ENCODE results near the gene SOS2.

Gene SOS2

DNA sequence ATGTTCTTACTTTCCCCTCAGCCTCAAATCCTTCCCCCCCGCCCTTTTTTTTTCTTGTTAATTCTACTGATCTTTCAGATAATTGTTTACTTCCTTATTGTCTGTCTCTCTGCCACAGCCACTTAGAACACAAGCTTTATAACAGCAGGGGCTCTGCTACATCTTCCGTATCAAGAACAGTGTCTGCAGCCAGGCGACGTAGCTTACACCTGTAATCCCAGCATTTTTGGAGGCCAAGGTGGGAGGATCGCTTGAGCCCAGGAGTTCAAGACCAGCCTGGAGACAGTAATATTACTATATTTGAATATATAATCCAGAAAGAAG, 5.4 kb downstream of the SOS2 start:
- Histone ChIP-seq H3K27me3 (replicated peaks; ENCODE audit: insufficient read depth, low read length) (no peaks in the 10 kb centered on the region), H3K4me1 (ENCODE audit: low read length) (peaks cover 3% of the 10 kb centered on the region; the same call in 1 of the 2 replicates), H4K20me1 (ENCODE audit: insufficient read depth, low read length) (no peaks in the 10 kb centered on the region), H3K9ac (ENCODE audit: low read length) (no peak overlapping the region), H3K79me2 (ENCODE audit: low read length) (peaks cover 43% of the 10 kb centered on the region), H3K4me2 (ENCODE audit: low read depth, low read length) (no peak overlapping the region), H3K9me3 (replicated peaks; ENCODE audit: insufficient read depth, low read length) (no peaks in the 10 kb centered on the region), H3K27ac (ENCODE audit: low read length) (no peak overlapping the region), H3K4me3 (ENCODE audit: low read length) (no peak overlapping the region), H2AFZ (ENCODE audit: low read length) (no peak overlapping the region), H3K36me3 (replicated peaks; ENCODE audit: insufficient read depth, low read length) (no peaks in the 10 kb centered on the region), H3F3A (ENCODE audit: insufficient read depth, low read length) (no peaks in the 10 kb centered on the region), H3K9me2 (replicated peaks; ENCODE audit: insufficient read depth, low read length) (no peaks in the 10 kb centered on the region)
- no peak for DNase-seq
- TF ChIP-seq EZH2phosphoT487 (IDR thresholded peaks at IDR 0.05; ENCODE audit: low read length), result no peak
- TF ChIP-seq, protein P1, sequence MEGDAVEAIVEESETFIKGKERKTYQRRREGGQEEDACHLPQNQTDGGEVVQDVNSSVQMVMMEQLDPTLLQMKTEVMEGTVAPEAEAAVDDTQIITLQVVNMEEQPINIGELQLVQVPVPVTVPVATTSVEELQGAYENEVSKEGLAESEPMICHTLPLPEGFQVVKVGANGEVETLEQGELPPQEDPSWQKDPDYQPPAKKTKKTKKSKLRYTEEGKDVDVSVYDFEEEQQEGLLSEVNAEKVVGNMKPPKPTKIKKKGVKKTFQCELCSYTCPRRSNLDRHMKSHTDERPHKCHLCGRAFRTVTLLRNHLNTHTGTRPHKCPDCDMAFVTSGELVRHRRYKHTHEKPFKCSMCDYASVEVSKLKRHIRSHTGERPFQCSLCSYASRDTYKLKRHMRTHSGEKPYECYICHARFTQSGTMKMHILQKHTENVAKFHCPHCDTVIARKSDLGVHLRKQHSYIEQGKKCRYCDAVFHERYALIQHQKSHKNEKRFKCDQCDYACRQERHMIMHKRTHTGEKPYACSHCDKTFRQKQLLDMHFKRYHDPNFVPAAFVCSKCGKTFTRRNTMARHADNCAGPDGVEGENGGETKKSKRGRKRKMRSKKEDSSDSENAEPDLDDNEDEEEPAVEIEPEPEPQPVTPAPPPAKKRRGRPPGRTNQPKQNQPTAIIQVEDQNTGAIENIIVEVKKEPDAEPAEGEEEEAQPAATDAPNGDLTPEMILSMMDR (IDR thresholded peaks at IDR 0.05; ENCODE audit: low read length), result no peak
- no peak for TF ChIP-seq EZH2 (optimal IDR thresholded peaks at IDR 0.05; ENCODE audit: low read depth, low read length)

DNA sequence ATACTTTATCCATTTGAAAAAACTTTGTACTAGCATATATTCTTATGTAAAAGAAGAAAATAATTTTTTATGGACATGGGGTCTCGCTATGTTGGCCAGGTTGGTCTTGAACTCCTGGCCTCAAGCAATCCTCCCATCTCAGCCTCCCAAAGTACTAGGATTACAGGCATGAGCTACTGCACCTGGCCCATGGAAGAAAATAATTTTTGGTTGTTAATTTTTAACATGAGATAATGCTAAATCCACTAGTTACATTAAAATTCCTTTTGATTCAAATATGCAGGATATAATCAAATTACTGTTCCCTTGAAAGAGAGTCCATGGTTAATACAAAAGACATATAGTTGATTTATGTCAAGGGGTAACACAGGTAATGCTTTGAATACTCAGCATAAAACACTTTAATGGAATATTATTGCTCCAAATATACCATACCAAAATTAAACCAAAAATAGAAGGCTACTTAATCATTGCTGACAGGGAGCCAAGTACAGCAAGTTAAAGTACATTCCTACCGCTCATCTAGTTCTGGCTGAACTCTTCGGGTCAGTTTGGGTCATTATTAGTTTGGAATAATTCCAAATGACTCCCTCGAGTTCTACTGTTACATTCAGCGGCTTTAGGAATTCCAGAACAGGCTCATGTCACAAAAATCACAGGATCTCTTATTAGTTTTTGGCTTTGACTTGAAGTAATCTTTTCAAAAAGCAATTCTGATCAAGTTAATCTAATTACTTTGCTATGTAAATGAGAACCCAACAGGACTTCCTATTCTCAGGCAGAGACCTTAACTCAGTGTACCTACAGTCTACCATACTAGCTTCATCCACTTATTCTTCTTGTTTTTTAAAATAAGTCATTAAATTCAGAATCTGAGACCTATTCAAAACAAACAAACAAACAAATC, 6.1 kb downstream of the SOS2 start:
- no peak for TF ChIP-seq EZH2phosphoT487 (IDR thresholded peaks at IDR 0.05; ENCODE audit: low read length)
- TF ChIP-seq EZH2 (optimal IDR thresholded peaks at IDR 0.05; ENCODE audit: low read depth, low read length), result no peak
- TF ChIP-seq, protein P1 (IDR thresholded peaks at IDR 0.05; ENCODE audit: low read length), result no peak
- H2AFZ ChIP-seq (ENCODE audit: low read length), result no peak overlapping the region
- no peaks in the 10 kb centered on the region for H4K20me1 ChIP-seq (ENCODE audit: insufficient read depth, low read length)
- H3K36me3 ChIP-seq (replicated peaks; ENCODE audit: insufficient read depth, low read length), result no peaks in the 10 kb centered on the region
- H3K27me3 ChIP-seq (replicated peaks; ENCODE audit: insufficient read depth, low read length), result no peaks in the 10 kb centered on the region
- peaks cover 40% of the 10 kb centered on the region for H3K79me2 ChIP-seq (ENCODE audit: low read length)
- H3K4me2 ChIP-seq (ENCODE audit: low read depth, low read length), result no peak overlapping the region
- H3F3A ChIP-seq (ENCODE audit: insufficient read depth, low read length), result no peaks in the 10 kb centered on the region
- H3K27ac ChIP-seq (ENCODE audit: low read length), result no peak overlapping the region
- H3K9me3 ChIP-seq (replicated peaks; ENCODE audit: insufficient read depth, low read length), result no peaks in the 10 kb centered on the region
- H3K4me1 ChIP-seq (ENCODE audit: low read length), result peaks cover 3% of the 10 kb centered on the region; the same call in 1 of the 2 replicates
- no peak for DNase-seq
- no peak overlapping the region for H3K4me3 ChIP-seq (ENCODE audit: low read length)
- no peaks in the 10 kb centered on the region for H3K9me2 ChIP-seq (replicated peaks; ENCODE audit: insufficient read depth, low read length)
- H3K9ac ChIP-seq (ENCODE audit: low read length), result no peak overlapping the region

GRCh38 chr14:50222055-50222613, 9.2 kb downstream of the SOS2 start:
- Histone ChIP-seq H3K36me3 (replicated peaks; ENCODE audit: insufficient read depth, low read length) (no peaks in the 10 kb centered on the region), H3K27me3 (replicated peaks; ENCODE audit: insufficient read depth, low read length) (no peaks in the 10 kb centered on the region), H3K4me2 (ENCODE audit: low read depth, low read length) (no peak overlapping the region), H3K4me3 (ENCODE audit: low read length) (no peak overlapping the region), H2AFZ (ENCODE audit: low read length) (no peak overlapping the region), H3K9ac (ENCODE audit: low read length) (no peak overlapping the region), H3K9me3 (replicated peaks; ENCODE audit: insufficient read depth, low read length) (no peaks in the 10 kb centered on the region), H3K4me1 (ENCODE audit: low read length) (no peaks in the 10 kb centered on the region), H3K27ac (ENCODE audit: low read length) (no peak overlapping the region), H4K20me1 (ENCODE audit: insufficient read depth, low read length) (no peaks in the 10 kb centered on the region), H3K79me2 (ENCODE audit: low read length) (peaks cover 12% of the 10 kb centered on the region), H3K9me2 (replicated peaks; ENCODE audit: insufficient read depth, low read length) (no peaks in the 10 kb centered on the region), H3F3A (ENCODE audit: insufficient read depth, low read length) (no peaks in the 10 kb centered on the region)
- DNase-seq, result no peak
- no peak for TF ChIP-seq EZH2 (optimal IDR thresholded peaks at IDR 0.05; ENCODE audit: low read depth, low read length)
- TF ChIP-seq, protein P1 (IDR thresholded peaks at IDR 0.05; ENCODE audit: low read length), result no peak
- no peak for TF ChIP-seq EZH2phosphoT487 (IDR thresholded peaks at IDR 0.05; ENCODE audit: low read length)

Data from MM.1S (cell line).